22Rv1 (cell line): ENCODE data around the gene SUGP2.

Source experiments
- H3K27ac ChIP-seq: fragments of 450-650 bp; 2 replicates; pipeline ENCODE4 v1.5.1; 2017
- CTCF ChIP-seq: fragments of 450-650 bp; IDR thresholded peaks from 2 replicates; pipeline ENCODE4 v1.5.1; 2017; ENCODE audit warnings: mild to moderate bottlenecking
- ZFX ChIP-seq: fragments of 450-650 bp; IDR thresholded peaks from 2 replicates; pipeline ENCODE4 v1.6.1; 2017; ENCODE audit warnings: antibody characterized with exemption, borderline replicate concordance

The SUGP2 gene

GRCh38 chr19:18948976-18949356 is 84.4 kb downstream of the SUGP2 start:
- TF ChIP-seq ZFX (no peak), CTCF (no peak)
- H3K27ac ChIP-seq: no peak overlapping the region

- TF ChIP-seq ZFX: no peak
- TF ChIP-seq CTCF: no peak
- H3K27ac ChIP-seq: no peak overlapping the region
These were observed 85.0 kb downstream of the SUGP2 start for GRCh38 chr19:18948075-18948975.

GRCh38 chr19:18946918-18947317 is 86.4 kb downstream of the SUGP2 start:
- H3K27ac ChIP-seq: no peak overlapping the region
- TF ChIP-seq ZFX (no peak), CTCF (no peak)

DNA sequence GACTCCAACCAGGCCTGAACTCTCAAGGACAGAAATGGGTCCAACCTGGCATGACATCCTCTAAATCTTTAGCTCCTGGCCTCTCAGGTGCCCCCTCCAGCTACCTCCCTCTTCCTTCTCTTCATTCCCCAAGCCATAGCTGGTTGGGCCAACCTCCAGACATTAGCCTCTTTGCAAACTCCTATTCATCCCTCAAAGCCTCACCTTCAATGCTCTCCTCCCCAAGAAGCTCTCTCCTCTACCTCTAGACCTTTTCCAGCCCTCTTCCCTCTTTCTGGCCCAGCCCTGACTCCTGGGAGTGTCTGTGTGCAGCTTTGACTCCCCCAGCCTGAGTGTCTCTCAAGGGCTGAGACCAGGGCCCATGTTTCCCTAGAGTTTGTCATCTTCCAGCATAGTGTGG is 87.0 kb downstream of the SUGP2 start:
- H3K27ac ChIP-seq: no peak overlapping the region
- TF ChIP-seq CTCF: no peak
- no peak for TF ChIP-seq ZFX

DNA sequence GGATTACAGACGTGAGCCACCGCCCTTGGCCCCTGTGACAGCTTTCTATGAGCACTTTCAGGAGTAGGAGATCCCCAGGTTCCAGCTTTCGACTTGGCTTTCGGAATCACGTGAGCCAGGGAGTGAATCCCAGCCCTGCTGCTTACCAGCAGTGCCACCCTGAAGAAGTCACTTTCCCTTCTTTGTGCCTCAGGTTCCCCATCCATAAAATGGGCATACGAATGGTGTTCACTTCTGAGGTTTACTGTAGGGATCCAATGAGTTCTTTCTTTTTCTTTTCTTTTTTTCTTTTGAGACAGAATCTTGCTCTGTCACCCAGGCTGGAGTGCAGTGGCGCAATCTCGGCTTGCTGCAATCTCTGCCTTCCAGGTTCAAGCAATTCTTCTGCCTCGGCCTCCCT is 88.0 kb downstream of the SUGP2 start:
- no peak overlapping the region for H3K27ac ChIP-seq
- TF ChIP-seq ZFX: no peak
- no peak for TF ChIP-seq CTCF

- no peak for TF ChIP-seq ZFX
- TF ChIP-seq CTCF: no peak
- H3K27ac ChIP-seq: no peak overlapping the region
These were observed 89.9 kb downstream of the SUGP2 start for GRCh38 chr19:18943465-18943864.

DNA sequence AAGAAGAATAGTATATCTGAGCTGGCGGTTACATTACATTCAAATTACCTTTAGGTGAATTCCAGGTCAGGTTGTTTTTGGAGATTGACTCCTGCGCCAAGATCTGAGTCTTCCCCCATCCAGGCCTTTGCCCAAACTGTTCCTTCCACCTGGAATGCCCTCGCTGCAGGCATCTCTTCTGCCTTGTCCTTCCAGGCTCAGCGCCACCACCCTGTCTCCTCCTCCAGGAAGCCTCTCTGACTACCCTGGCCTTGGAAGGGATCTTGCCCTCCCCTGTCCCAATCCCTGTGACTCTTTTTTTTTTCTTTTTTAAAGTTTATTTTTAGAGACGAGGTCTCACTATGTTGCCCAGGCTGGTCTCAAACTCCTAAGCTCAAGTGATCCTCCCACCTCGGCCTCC is 90.6 kb downstream of the SUGP2 start:
- H3K27ac ChIP-seq: no peak overlapping the region
- TF ChIP-seq ZFX (no peak), CTCF (no peak)
